OCI-LY3 (cell line): ENCODE data around the gene TSPAN12.

Experiments used
- H2AFZ ChIP-seq: fragments of 200-600, 300-600 bp; shearing (Covaris generic); 2 replicates; pipeline ENCODE4 v1.6.0; 2014; ENCODE audit warnings: antibody characterized with exemption, low read depth, low read length
- H3K27ac ChIP-seq: fragments of 200-600, 300-600 bp; sonication (generic); 2 replicates; pipeline ENCODE4 v1.5.1; 2014; ENCODE audit warnings: mild to moderate bottlenecking, low read length, moderate library complexity, mixed read lengths
- H3K27me3 ChIP-seq: fragments of 200-600, 300-600 bp; sonication (generic); 2 replicates; pipeline ENCODE4 v1.6.1; 2014; ENCODE audit warnings: low read depth, low read length, mixed read lengths
- H3K36me3 ChIP-seq: fragments of 200-600, 300-600 bp; sonication (generic); replicated peaks from 2 replicates; pipeline ENCODE3; 2014; ENCODE audit warnings: low read depth, low read length, mixed read lengths
- H3K4me1 ChIP-seq: fragments of 300-600, 200-600 bp; sonication (generic); 2 replicates; pipeline ENCODE4 v1.6.1; 2014; ENCODE audit warnings: low read length, mixed read lengths
- H3K4me2 ChIP-seq: fragments of 200-600, 300-600 bp; sonication (generic); 2 replicates; pipeline ENCODE4 v1.6.1; 2014; ENCODE audit warnings: low read length, mixed read lengths
- H3K4me3 ChIP-seq: fragments of 300-600, 200-600 bp; sonication (generic); 2 replicates; pipeline ENCODE4 v1.5.1; 2014; ENCODE audit warnings: antibody characterized with exemption, mild to moderate bottlenecking, low read length, moderate library complexity
- H3K79me2 ChIP-seq: fragments of 300-600, 200-600 bp; shearing (Covaris generic); 2 replicates; pipeline ENCODE4 v1.6.1; 2014; ENCODE audit warnings: mild to moderate bottlenecking, low read length, mixed read lengths
- H3K9ac ChIP-seq: fragments of 300-600, 200-600 bp; shearing (Covaris generic); 2 replicates; pipeline ENCODE4 v1.6.0; 2014; ENCODE audit warnings: mild to moderate bottlenecking, low read length, moderate library complexity
- H3K9me3 ChIP-seq: fragments of 200-600, 300-600 bp; shearing (Covaris generic); 2 replicates; pipeline ENCODE4 v1.6.1; 2014; ENCODE audit warnings: low read length, mixed read lengths; ENCODE audit not compliant: insufficient read depth
- H4K20me1 ChIP-seq: fragments of 200-600, 300-600 bp; sonication (generic); 2 replicates; pipeline ENCODE4 v1.6.1; 2016; ENCODE audit warnings: low read length, mixed read lengths; ENCODE audit not compliant: insufficient read depth
- CTCF ChIP-seq: fragments of 200-600, 300-600 bp; sonication (generic); IDR thresholded peaks from 2 replicates; pipeline ENCODE4 v1.5.1; 2014; ENCODE audit warnings: antibody characterized with exemption, low read length, low read depth
- EZH2phosphoT487 ChIP-seq: fragments of 200-600 bp; shearing (Covaris generic); IDR thresholded peaks from 2 replicates; pipeline ENCODE4 v1.6.1; 2018; ENCODE audit warnings: antibody characterized with exemption, mixed run types, low read depth

TSPAN12 gene

GRCh38 chr7:120831260-120831659, 26.7 kb downstream of the TSPAN12 start:
- Histone ChIP-seq H3K27ac (no peak overlapping the region), H3K79me2 (no peaks in the 10 kb centered on the region), H3K4me1 (no peaks in the 10 kb centered on the region), H3K36me3 (no peaks in the 10 kb centered on the region), H2AFZ (no peak overlapping the region), H3K4me3 (no peak overlapping the region), H3K4me2 (no peak overlapping the region), H3K9me3 (no peaks in the 10 kb centered on the region), H3K9ac (no peak overlapping the region), H4K20me1 (no peaks in the 10 kb centered on the region), H3K27me3 (no peaks in the 10 kb centered on the region)
- TF ChIP-seq CTCF, result no peak
- no peak for TF ChIP-seq EZH2phosphoT487

- H3K4me1 ChIP-seq, result no peaks in the 10 kb centered on the region
- no peak overlapping the region for H3K27ac ChIP-seq
- no peaks in the 10 kb centered on the region for H3K9me3 ChIP-seq
- H3K4me3 ChIP-seq, result no peak overlapping the region
- H3K27me3 ChIP-seq, result no peaks in the 10 kb centered on the region
- H3K4me2 ChIP-seq, result no peak overlapping the region
- no peak for TF ChIP-seq EZH2phosphoT487
- H2AFZ ChIP-seq, result no peak overlapping the region
- H3K79me2 ChIP-seq, result no peaks in the 10 kb centered on the region
- no peaks in the 10 kb centered on the region for H4K20me1 ChIP-seq
- H3K9ac ChIP-seq, result no peak overlapping the region
- H3K36me3 ChIP-seq, result no peaks in the 10 kb centered on the region
Observed at GRCh38 chr7:120829487-120829886, 28.5 kb downstream of the TSPAN12 start.

GRCh38 chr7:120828528-120828927, 29.4 kb downstream of the TSPAN12 start:
- H3K27ac ChIP-seq, result no peak overlapping the region
- H2AFZ ChIP-seq, result no peak overlapping the region

GRCh38 chr7:120827371-120828118, 30.4 kb downstream of the TSPAN12 start:
- H3K79me2 ChIP-seq, result no peaks in the 10 kb centered on the region
- H3K9ac ChIP-seq, result no peak overlapping the region
- no peak overlapping the region for H3K4me2 ChIP-seq
- no peak overlapping the region for H3K4me3 ChIP-seq
- no peaks in the 10 kb centered on the region for H3K36me3 ChIP-seq
- no peaks in the 10 kb centered on the region; the same call in 1 of the 2 replicates for H3K27me3 ChIP-seq
- no peaks in the 10 kb centered on the region for H4K20me1 ChIP-seq
- H3K9me3 ChIP-seq, result no peaks in the 10 kb centered on the region
- H2AFZ ChIP-seq, result no peak overlapping the region
- TF ChIP-seq CTCF (no peak), EZH2phosphoT487 (no peak)
- H3K4me1 ChIP-seq, result no peaks in the 10 kb centered on the region
- H3K27ac ChIP-seq, result no peak overlapping the region

More at GRCh38 chr7:120828528-120828927, 29.4 kb downstream of the TSPAN12 start:
- Histone ChIP-seq H3K79me2 (no peaks in the 10 kb centered on the region), H3K36me3 (no peaks in the 10 kb centered on the region), H3K9me3 (no peaks in the 10 kb centered on the region), H3K27me3 (no peaks in the 10 kb centered on the region), H3K4me3 (no peak overlapping the region), H3K4me1 (no peaks in the 10 kb centered on the region), H4K20me1 (no peaks in the 10 kb centered on the region), H3K4me2 (no peak overlapping the region), H3K9ac (no peak overlapping the region)
- TF ChIP-seq EZH2phosphoT487 (no peak), CTCF (no peak)
